H9 (cell line): Measurements from ENCODE around the gene MAP3K20. TPM values are rescaled to one million over a fixed set of nuclear protein-coding genes. Genes with fewer than 3 reads are reported as not detected.

ENCODE experiments used
- DNase-seq: peaks from one replicate; pipeline ENCODE4 v3.0.0-alpha.2; 2017
- H2AFZ ChIP-seq: one replicate; pipeline ENCODE4 v1.6.1; 2013; ENCODE audit warnings: mild to moderate bottlenecking, low read length, control low read depth, moderate library complexity
- H2AK5ac ChIP-seq: 2 replicates; pipeline ENCODE4 v1.6.1; 2013; ENCODE audit warnings: low read length, control low read depth, mixed read lengths; ENCODE audit not compliant: insufficient read length
- H2BK120ac ChIP-seq: one replicate; pipeline ENCODE4 v1.6.1; 2013; ENCODE audit warnings: low read depth, mild to moderate bottlenecking, low read length, control low read depth, inconsistent platforms; ENCODE audit not compliant: poor library complexity, severe bottlenecking
- H2BK12ac ChIP-seq: 2 replicates; pipeline ENCODE4 v1.6.1; 2013; ENCODE audit warnings: low read length, control low read depth, mixed read lengths, low read depth; ENCODE audit not compliant: insufficient read length
- H2BK15ac ChIP-seq: 2 replicates; pipeline ENCODE4 v1.6.1; 2013; ENCODE audit warnings: low read depth, low read length, control low read depth
- H2BK20ac ChIP-seq: one replicate; pipeline ENCODE4 v1.6.1; 2013; ENCODE audit warnings: low read depth, mild to moderate bottlenecking, low read length, control low read depth, inconsistent platforms; ENCODE audit not compliant: poor library complexity, severe bottlenecking
- H2BK5ac ChIP-seq: 2 replicates; pipeline ENCODE4 v1.6.1; 2013; ENCODE audit warnings: low read length, control low read depth, mixed read lengths; ENCODE audit not compliant: insufficient read length
- H3K14ac ChIP-seq: 2 replicates; pipeline ENCODE4 v1.6.1; 2013; ENCODE audit warnings: low read length, control low read depth; ENCODE audit not compliant: insufficient read depth
- H3K18ac ChIP-seq: 2 replicates; pipeline ENCODE4 v1.6.1; 2013; ENCODE audit warnings: low read depth, mild to moderate bottlenecking, mixed read lengths, low read length, control low read depth; ENCODE audit not compliant: insufficient read length
- H3K23ac ChIP-seq: 2 replicates; pipeline ENCODE4 v1.6.1; 2013; ENCODE audit warnings: low read length, control low read depth, mixed read lengths, low read depth; ENCODE audit not compliant: insufficient read length
- H3K23me2 ChIP-seq: 2 replicates; pipeline ENCODE4 v1.6.1; 2013; ENCODE audit warnings: low read depth, mild to moderate bottlenecking, mixed read lengths, low read length, control low read depth; ENCODE audit not compliant: insufficient read length, poor library complexity, severe bottlenecking
- H3K27ac ChIP-seq: 2 replicates; pipeline ENCODE4 v1.5.1; 2013; ENCODE audit warnings: low read length, control low read depth, mixed read lengths, low read depth; ENCODE audit not compliant: insufficient read length
- H3K27me3 ChIP-seq: 2 replicates; pipeline ENCODE4 v1.6.1; 2013; ENCODE audit warnings: low read length, control low read depth, inconsistent platforms; ENCODE audit not compliant: insufficient read depth
- H3K4ac ChIP-seq: 2 replicates; pipeline ENCODE4 v1.6.1; 2013; ENCODE audit warnings: low read depth, mild to moderate bottlenecking, control low read depth, inconsistent platforms, low read length, moderate library complexity
- H3K4me1 ChIP-seq: 2 replicates; pipeline ENCODE4 v1.6.1; 2013; ENCODE audit warnings: low read length, control low read depth, inconsistent platforms; ENCODE audit not compliant: insufficient read depth
- H3K4me2 ChIP-seq: 2 replicates; pipeline ENCODE4 v1.6.1; 2013; ENCODE audit warnings: low read length, control low read depth, mixed read lengths; ENCODE audit not compliant: insufficient read length, insufficient read depth
- H3K56ac ChIP-seq: 2 replicates; pipeline ENCODE4 v1.6.1; 2013; ENCODE audit warnings: low read depth, mild to moderate bottlenecking, mixed read lengths, low read length, control low read depth; ENCODE audit not compliant: insufficient read length
- H3K79me1 ChIP-seq: 2 replicates; pipeline ENCODE4 v1.6.1; 2013; ENCODE audit warnings: low read depth, mild to moderate bottlenecking, moderate library complexity, low read length, control low read depth, inconsistent platforms; ENCODE audit not compliant: insufficient read depth, poor library complexity, severe bottlenecking
- H3K79me2 ChIP-seq: 2 replicates; pipeline ENCODE4 v1.6.1; 2013; ENCODE audit warnings: low read length, control low read depth, inconsistent platforms; ENCODE audit not compliant: insufficient read depth
- H3K9ac ChIP-seq: 2 replicates; pipeline ENCODE4 v1.6.1; 2013; ENCODE audit warnings: low read length, control low read depth, mixed read lengths; ENCODE audit not compliant: insufficient read length; ENCODE audit errors: extremely low read depth
- H3K9me3 ChIP-seq: one replicate; pipeline ENCODE4 v1.6.1; 2013; ENCODE audit warnings: low read depth, low read length, inconsistent platforms; ENCODE audit not compliant: control insufficient read depth
- H3T11ph ChIP-seq: one replicate; pipeline ENCODE4 v1.6.1; 2013; ENCODE audit warnings: mild to moderate bottlenecking, low read length, control low read depth, inconsistent platforms
- H4K20me1 ChIP-seq: one replicate; pipeline ENCODE4 v1.6.1; 2013; ENCODE audit not compliant: control insufficient read depth, insufficient read length, insufficient read depth
- H4K5ac ChIP-seq: 2 replicates; pipeline ENCODE4 v1.6.1; 2013; ENCODE audit warnings: low read depth, mild to moderate bottlenecking, mixed read lengths, low read length, control low read depth; ENCODE audit not compliant: insufficient read length
- H4K8ac ChIP-seq: replicated peaks from 2 replicates; pipeline ENCODE4 v1.6.1; 2013; ENCODE audit warnings: low read length, control low read depth, mixed read lengths, low read depth; ENCODE audit not compliant: insufficient read length
- H4K91ac ChIP-seq: 2 replicates; pipeline ENCODE4 v1.6.1; 2013; ENCODE audit warnings: low read depth, mild to moderate bottlenecking, moderate library complexity, mixed read lengths, low read length, control low read depth; ENCODE audit not compliant: insufficient read length
- H3K27ac Mint-ChIP-seq, 3 experiments: 2 replicates in 2 of 3; 3 replicates in 1 of 3; pipeline ENCODE4 v1.8.0; 2020 to 2021; ENCODE audit warnings: mixed read lengths in 3 of 3, mild to moderate bottlenecking in 1 of 3, moderate library complexity in 1 of 3
- H3K27me3 Mint-ChIP-seq: 2 replicates; pipeline ENCODE4 v1.8.0; 2021; ENCODE audit warnings: low read depth, mild to moderate bottlenecking, moderate library complexity, mixed read lengths
- H3K36me3 Mint-ChIP-seq, 3 experiments: 2 replicates in 2 of 3; 3 replicates in 1 of 3; pipeline ENCODE4 v1.8.0; 2020 to 2021; ENCODE audit warnings: low read depth in 3 of 3, mixed read lengths in 3 of 3; ENCODE audit not compliant: insufficient read depth in 1 of 3
- H3K4me1 Mint-ChIP-seq, 2 experiments: 2 replicates each; pipeline ENCODE4 v1.8.0; 2020; ENCODE audit warnings: mixed read lengths in 2 of 2
- H3K4me3 Mint-ChIP-seq, 2 experiments: 2 replicates in 1 of 2; 3 replicates in 1 of 2; pipeline ENCODE4 v1.8.0; 2020 to 2021; ENCODE audit warnings: mild to moderate bottlenecking in 2 of 2, mixed read lengths in 2 of 2, moderate library complexity in 1 of 2
- H3K9me3 Mint-ChIP-seq, 2 experiments: 2 replicates in 1 of 2; 3 replicates in 1 of 2; pipeline ENCODE4 v1.8.0; 2020; ENCODE audit warnings: mild to moderate bottlenecking in 2 of 2, mixed read lengths in 2 of 2, moderate library complexity in 1 of 2
- CTCF ChIP-seq: fragments of 200-600 bp; sonication (generic); conservative IDR thresholded peaks from 3 replicates; pipeline ENCODE4 v1.8.0; 2021; ENCODE audit warnings: antibody characterized with exemption, mild to moderate bottlenecking
- WGBS: extraction: QIAGEN DNeasy Blood & Tissue Kit; methylation state at CpG from one replicate; pipeline ENCODE4 v1.1.7; 2013; ENCODE audit warnings: missing lambda C conversion rate, low lambda C conversion rate, mixed read lengths; ENCODE audit not compliant: insufficient read length; ENCODE audit errors: extremely low coverage; 5-methylcytosine and 5-hydroxymethylcytosine counted together
- total RNA-seq: library from RNA; stranded (reverse); gene quantifications from 2 replicates; pipeline ENCODE4 v1.2.1, GENCODE V29; 2021

Gene MAP3K20
- total RNA-seq, 1 experiment from 2014 or later: 8.7 TPM

DNA sequence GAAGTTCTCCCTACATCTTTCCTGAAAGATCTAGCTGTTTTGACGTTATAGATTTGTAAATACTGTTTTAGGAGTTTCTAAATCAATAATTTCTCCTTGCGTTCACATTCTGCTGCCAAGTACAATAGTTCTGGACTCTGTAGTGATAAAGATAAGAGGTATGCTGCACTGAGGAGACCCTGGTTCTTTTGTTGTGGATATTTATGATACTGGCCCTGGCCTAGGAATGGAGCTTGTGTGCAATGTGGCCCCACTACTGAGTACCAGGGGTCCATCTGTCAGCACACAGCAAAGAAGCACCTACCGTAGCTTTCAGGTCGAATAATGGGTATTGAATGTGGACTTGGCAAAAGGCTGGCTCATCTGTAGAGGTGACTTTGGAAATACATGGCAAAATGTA is 85.0 kb downstream of the MAP3K20 start:
- no CpG with 5 or more reads among the region's 4 CpGs for WGBS
- H3K4me2 ChIP-seq: no peak overlapping the region

More for the DNA sequence above, 85.0 kb downstream of the MAP3K20 start:
- H4K20me1 ChIP-seq: no peaks in the 10 kb centered on the region
- TF ChIP-seq CTCF: no peak
- no peak overlapping the region for H3K27ac ChIP-seq
- Mint-ChIP-seq H3K4me1 (peaks cover 4 to 8% of the 10 kb centered on the region in 2 experiments), H3K36me3 (peaks cover 6 to 21% (median 11%) of the 10 kb centered on the region in 3 experiments), H3K27me3 (no peaks in the 10 kb centered on the region), H3K27ac (no peak overlapping the region), H3K4me3 (no peak overlapping the region), H3K9me3 (peaks cover 14 to 18% of the 10 kb centered on the region in 2 experiments)
- no peaks in the 10 kb centered on the region for H3K79me1 ChIP-seq
- no peak overlapping the region for H2BK15ac ChIP-seq
- no peaks in the 10 kb centered on the region for H3K9me3 ChIP-seq
- no peak overlapping the region for H3K23ac ChIP-seq
- DNase-seq: no peak
- no peaks in the 10 kb centered on the region for H3K27me3 ChIP-seq
- no peak overlapping the region for H3K9ac ChIP-seq
- no peak overlapping the region for H2BK5ac ChIP-seq
- no peaks in the 10 kb centered on the region; the same call in 1 of the 2 replicates for H3K4me1 ChIP-seq
- no peak overlapping the region for H4K91ac ChIP-seq
- no peaks in the 10 kb centered on the region for H3K79me2 ChIP-seq
- no peak overlapping the region for H3K4ac ChIP-seq
- no peak overlapping the region for H3K56ac ChIP-seq
- H3K18ac ChIP-seq: no peak overlapping the region
- H2BK12ac ChIP-seq: no peak overlapping the region
- H3T11ph ChIP-seq: no peak overlapping the region
- H4K5ac ChIP-seq: no peak overlapping the region
- H2AK5ac ChIP-seq: no peak overlapping the region
- no peak overlapping the region for H3K14ac ChIP-seq
- no peak overlapping the region for H4K8ac ChIP-seq
- H2BK120ac ChIP-seq: no peak overlapping the region
- H3K23me2 ChIP-seq: no peaks in the 10 kb centered on the region
- H2BK20ac ChIP-seq: no peak overlapping the region
- no peak overlapping the region for H2AFZ ChIP-seq
